ENCODE data around the gene MUC6.

Gene MUC6

GRCh38 chr11:969651-970205, 66.8 kb downstream of the MUC6 start:
- in situ Hi-C loops (cut with MboI; ENCODE audit: low sequenced_read_pairs, unreplicated experiment) = no loop called here
- DNase-seq (ENCODE audit: low spot score) = no peak
- TF ChIP-seq, protein P1, sequence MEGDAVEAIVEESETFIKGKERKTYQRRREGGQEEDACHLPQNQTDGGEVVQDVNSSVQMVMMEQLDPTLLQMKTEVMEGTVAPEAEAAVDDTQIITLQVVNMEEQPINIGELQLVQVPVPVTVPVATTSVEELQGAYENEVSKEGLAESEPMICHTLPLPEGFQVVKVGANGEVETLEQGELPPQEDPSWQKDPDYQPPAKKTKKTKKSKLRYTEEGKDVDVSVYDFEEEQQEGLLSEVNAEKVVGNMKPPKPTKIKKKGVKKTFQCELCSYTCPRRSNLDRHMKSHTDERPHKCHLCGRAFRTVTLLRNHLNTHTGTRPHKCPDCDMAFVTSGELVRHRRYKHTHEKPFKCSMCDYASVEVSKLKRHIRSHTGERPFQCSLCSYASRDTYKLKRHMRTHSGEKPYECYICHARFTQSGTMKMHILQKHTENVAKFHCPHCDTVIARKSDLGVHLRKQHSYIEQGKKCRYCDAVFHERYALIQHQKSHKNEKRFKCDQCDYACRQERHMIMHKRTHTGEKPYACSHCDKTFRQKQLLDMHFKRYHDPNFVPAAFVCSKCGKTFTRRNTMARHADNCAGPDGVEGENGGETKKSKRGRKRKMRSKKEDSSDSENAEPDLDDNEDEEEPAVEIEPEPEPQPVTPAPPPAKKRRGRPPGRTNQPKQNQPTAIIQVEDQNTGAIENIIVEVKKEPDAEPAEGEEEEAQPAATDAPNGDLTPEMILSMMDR (IDR thresholded peaks at IDR 0.05; ENCODE audit: borderline replicate concordance, control extremely low read depth, extremely low read depth, insufficient read depth, missing control alignments) = no peak

DNA sequence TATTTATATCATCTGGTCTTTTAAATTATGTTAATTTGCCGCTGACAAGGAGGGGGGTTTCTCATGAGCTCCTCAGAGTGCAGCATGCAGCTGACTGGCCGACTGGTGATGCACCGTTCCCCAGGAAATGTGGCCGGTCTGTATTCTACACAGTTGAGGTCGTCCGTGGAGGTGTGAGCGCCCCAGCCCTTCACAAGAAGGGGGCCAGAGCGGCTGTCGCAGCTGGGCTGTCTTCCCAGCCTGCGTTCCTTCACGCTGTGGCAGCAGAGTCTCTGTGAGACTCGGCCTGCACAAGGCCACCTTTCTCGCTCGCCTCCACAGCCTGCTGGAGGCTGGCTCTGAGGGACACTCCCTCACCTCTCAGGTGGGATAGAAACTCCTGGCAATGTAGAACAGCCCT, 67.7 kb downstream of the MUC6 start:
- TF ChIP-seq, protein P1 (IDR thresholded peaks at IDR 0.05; ENCODE audit: borderline replicate concordance, control extremely low read depth, extremely low read depth, insufficient read depth, missing control alignments) = no peak
- in situ Hi-C loops (cut with MboI; ENCODE audit: low sequenced_read_pairs, unreplicated experiment) = no loop called here
- no peak for DNase-seq (ENCODE audit: low spot score)

GRCh38 chr11:967995-968751, 68.3 kb downstream of the MUC6 start:
- no peak for DNase-seq (ENCODE audit: low spot score)
- in situ Hi-C loops (cut with MboI; ENCODE audit: low sequenced_read_pairs, unreplicated experiment) = no loop called here
- TF ChIP-seq, protein P1 (IDR thresholded peaks at IDR 0.05; ENCODE audit: borderline replicate concordance, control extremely low read depth, extremely low read depth, insufficient read depth, missing control alignments) = no peak

DNA sequence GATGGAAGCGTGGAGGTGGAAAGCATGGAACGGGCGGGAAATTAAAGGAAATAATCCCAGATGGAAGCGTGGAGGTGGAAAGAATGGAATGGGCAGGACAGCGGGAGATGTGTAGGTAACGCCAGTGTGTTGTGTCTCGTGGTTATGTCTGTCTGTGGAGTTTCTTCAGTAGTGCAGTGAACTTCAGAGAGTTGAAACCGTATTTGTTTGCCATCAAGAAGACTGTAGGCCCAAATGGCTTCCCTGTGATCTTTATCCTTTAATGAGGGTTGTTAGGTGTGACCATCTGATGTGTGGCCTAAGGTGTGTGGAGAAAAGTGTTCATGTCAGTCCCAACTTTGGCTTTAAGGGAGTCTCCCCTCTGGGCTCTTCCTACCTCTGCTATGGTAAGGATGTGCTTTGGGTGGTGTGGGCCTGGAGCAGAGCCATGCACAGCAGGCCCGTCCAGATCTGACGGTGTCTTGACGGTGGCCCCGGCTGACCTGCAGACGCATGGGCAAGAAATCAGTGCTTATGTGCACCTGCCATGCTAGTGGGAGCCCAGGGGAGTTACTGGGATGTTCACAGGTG, 71.2 kb downstream of the MUC6 start:
- TF ChIP-seq, protein P1 (IDR thresholded peaks at IDR 0.05; ENCODE audit: borderline replicate concordance, control extremely low read depth, extremely low read depth, insufficient read depth, missing control alignments) = no peak
- in situ Hi-C loops (cut with MboI; ENCODE audit: low sequenced_read_pairs, unreplicated experiment) = no loop called here

GRCh38 chr11:963852-964251, 72.7 kb downstream of the MUC6 start:
- TF ChIP-seq, protein P1 (IDR thresholded peaks at IDR 0.05; ENCODE audit: borderline replicate concordance, control extremely low read depth, extremely low read depth, insufficient read depth, missing control alignments) = no peak

More for the DNA sequence above, 71.2 kb downstream of the MUC6 start:
- no peak for DNase-seq (ENCODE audit: low spot score)

More at GRCh38 chr11:963852-964251, 72.7 kb downstream of the MUC6 start:
- in situ Hi-C loops (cut with MboI; ENCODE audit: low sequenced_read_pairs, unreplicated experiment) = no loop called here
- no peak for DNase-seq (ENCODE audit: low spot score)
